Measurements from ENCODE around the gene TRMT11. TPM values are rescaled to one million over a fixed set of nuclear protein-coding genes. Genes with fewer than 3 reads are reported as not detected.
A peak's percentile ranks its signal among the peaks of the same experiment; 100 is the strongest.

TRMT11 gene
- total and polyA plus RNA-seq, 2 of the 8 experiments (the other 6 are each of a cell fraction or from before 2014, with no cell fraction given): 19.7 to 32.4 TPM

- TF ChIP-seq CHD7 (IDR thresholded peaks at IDR 0.05; ENCODE audit: insufficient replicate concordance, low read length): no peak
- no peak for TF ChIP-seq HDAC6 (IDR thresholded peaks at IDR 0.05; ENCODE audit: low read depth, low read length)
- no peak for TF ChIP-seq SIRT6 (IDR thresholded peaks at IDR 0.05; ENCODE audit: low read length)
- TF ChIP-seq RAD21 (IDR thresholded peaks at IDR 0.05 in 1 of 2, conservative IDR thresholded peaks at IDR 0.05 in 1 of 2; ENCODE audit: low read depth in 2 of 2, low read length in 2 of 2): no peak
- TF ChIP-seq RNF2 (IDR thresholded peaks at IDR 0.05; ENCODE audit: borderline replicate concordance, low read depth, low read length, missing control alignments, poor library complexity, severe bottlenecking): no peak
- TF ChIP-seq BACH1 (IDR thresholded peaks at IDR 0.05; ENCODE audit: low read length): no peak
- peak; percentile 70; the same call in 1 of the 2 replicates for TF ChIP-seq SP4 (IDR thresholded peaks at IDR 0.05; ENCODE audit: low read length)
- peak; percentile 56; the same call in 1 of the 2 replicates for TF ChIP-seq KDM5A (IDR thresholded peaks at IDR 0.05; ENCODE audit: low read length)
- TF ChIP-seq POLR2AphosphoS5 (IDR thresholded peaks at IDR 0.05; ENCODE audit: low read depth, low read length): peak; percentile 93
- TF ChIP-seq CBX5 (IDR thresholded peaks at IDR 0.05; ENCODE audit: low read depth, low read length): no peak
- no peak for TF ChIP-seq SP2 (IDR thresholded peaks at IDR 0.05; ENCODE audit: low read length)
These were observed at the start of gene TRMT11 (continued) for GRCh38 chr6:125986301-125987025.
